ENCODE measurements around the gene ENOX1.

The ENOX1 gene

GRCh38 chr13:43744261-43745031 is 42.3 kb downstream of the ENOX1 start:
- no peak for TF ChIP-seq CTCF (IDR thresholded peaks at IDR 0.05; ENCODE audit: control insufficient read depth, insufficient read depth, low read depth, low read length, missing control alignments)
- H3K4me3 ChIP-seq (ENCODE audit: control insufficient read depth, low read depth, low read length): no peak overlapping the region
- DNase-seq (ENCODE audit: low read depth): no peak

GRCh38 chr13:43742911-43743310 is 43.9 kb downstream of the ENOX1 start:
- no peak overlapping the region for H3K4me3 ChIP-seq (ENCODE audit: control insufficient read depth, low read depth, low read length)
- no peak for TF ChIP-seq CTCF (IDR thresholded peaks at IDR 0.05; ENCODE audit: control insufficient read depth, insufficient read depth, low read depth, low read length, missing control alignments)
- DNase-seq (ENCODE audit: low read depth): no peak

GRCh38 chr13:43737392-43737923 is 49.3 kb downstream of the ENOX1 start:
- DNase-seq (ENCODE audit: low read depth): no peak
- TF ChIP-seq CTCF (IDR thresholded peaks at IDR 0.05; ENCODE audit: control insufficient read depth, insufficient read depth, low read depth, low read length, missing control alignments): no peak
- no peak overlapping the region for H3K4me3 ChIP-seq (ENCODE audit: control insufficient read depth, low read depth, low read length)

DNA sequence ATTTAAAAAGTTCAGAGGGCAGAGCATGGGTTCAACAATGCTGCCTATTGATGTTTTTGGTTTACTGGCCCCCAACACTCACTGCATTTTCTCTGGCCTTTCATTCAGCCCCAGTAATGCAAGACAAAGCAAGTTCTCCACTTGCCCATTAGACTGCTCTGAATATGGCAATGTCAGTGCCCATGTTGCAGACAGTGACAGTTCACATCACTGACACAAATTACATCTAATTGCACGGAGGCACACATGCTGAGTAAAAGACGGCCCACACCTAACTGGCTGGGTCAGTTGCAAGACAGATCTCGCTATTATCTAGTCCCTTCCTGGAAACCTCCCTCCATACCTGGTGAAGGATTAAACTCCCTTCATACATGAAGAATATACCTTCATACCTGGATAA is 54.0 kb downstream of the ENOX1 start:
- no peak for TF ChIP-seq CTCF (IDR thresholded peaks at IDR 0.05; ENCODE audit: control insufficient read depth, insufficient read depth, low read depth, low read length, missing control alignments)
- no peak overlapping the region for H3K4me3 ChIP-seq (ENCODE audit: control insufficient read depth, low read depth, low read length)
- DNase-seq (ENCODE audit: low read depth): no peak

GRCh38 chr13:43731296-43731695 is 55.5 kb downstream of the ENOX1 start:
- TF ChIP-seq CTCF (IDR thresholded peaks at IDR 0.05; ENCODE audit: control insufficient read depth, insufficient read depth, low read depth, low read length, missing control alignments): no peak
- H3K4me3 ChIP-seq (ENCODE audit: control insufficient read depth, low read depth, low read length): no peak overlapping the region
- DNase-seq (ENCODE audit: low read depth): no peak

DNA sequence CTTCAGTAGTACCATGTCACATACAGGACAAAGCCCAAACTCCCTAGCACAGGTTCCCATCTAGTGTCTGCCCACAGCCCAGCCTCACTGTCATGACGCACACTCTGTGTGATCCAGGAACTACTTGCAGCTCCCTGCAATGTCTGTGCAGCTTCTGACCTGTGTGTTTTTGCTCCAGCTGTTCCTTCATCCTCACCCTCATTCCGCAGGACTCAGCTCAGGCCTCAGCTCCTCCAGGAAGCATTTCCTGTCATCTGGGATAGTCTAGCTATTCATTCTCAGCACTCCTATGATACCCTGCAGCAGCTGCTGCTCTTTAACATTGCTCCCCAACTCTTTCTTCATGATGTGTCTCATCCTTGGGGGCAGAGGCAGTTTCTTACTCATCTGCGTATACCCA is 56.1 kb downstream of the ENOX1 start:
- H3K4me3 ChIP-seq (ENCODE audit: control insufficient read depth, low read depth, low read length): no peak overlapping the region
- TF ChIP-seq CTCF (IDR thresholded peaks at IDR 0.05; ENCODE audit: control insufficient read depth, insufficient read depth, low read depth, low read length, missing control alignments): no peak
- DNase-seq (ENCODE audit: low read depth): no peak

All from AG09309 (cell line).